ENCODE data around the gene ANKAR. TPM values are rescaled to one million over a fixed set of nuclear protein-coding genes. Genes with fewer than 3 reads are reported as not detected.

Gene ANKAR
- total and polyA plus RNA-seq, 2 of the 8 experiments (the other 6 are each of a cell fraction or from before 2014, with no cell fraction given): 0.56 to 1.7 TPM

- FAIRE-seq: no peak
These were observed 45.5 kb upstream of the ANKAR start for GRCh38 chr2:189628817-189629530.

More at GRCh38 chr2:189628817-189629530, 45.5 kb upstream of the ANKAR start:
- Histone ChIP-seq H3K23me2 (ENCODE audit: low read depth, low read length) (no peaks in the 10 kb centered on the region), H4K8ac (ENCODE audit: extremely low read depth, insufficient read depth, low read length) (no peak overlapping the region), H2BK15ac (ENCODE audit: low read length) (no peak overlapping the region), H3K18ac (ENCODE audit: extremely low read depth, low read length) (no peak overlapping the region), H3K79me2 (ENCODE audit: control insufficient read depth in 1 of 2, insufficient read depth in 2 of 2, low read length in 2 of 2) (no peaks in the 10 kb centered on the region), H4K91ac (replicated peaks; ENCODE audit: insufficient read length, low read length) (no peak overlapping the region), H2AFZ (ENCODE audit: low read length) (no peak overlapping the region), H2BK5ac (ENCODE audit: low read depth, low read length) (no peak overlapping the region), H2BK12ac (ENCODE audit: low read depth, low read length) (no peak overlapping the region), H3K36me3 (ENCODE audit: control insufficient read depth in 2 of 4, insufficient read depth in 4 of 4, low read length in 3 of 4) (no peaks in the 10 kb centered on the region), H3K56ac (replicated peaks; ENCODE audit: insufficient read length, low read depth, low read length) (no peak overlapping the region), H3K14ac (ENCODE audit: insufficient read length) (no peak overlapping the region), H3K23ac (ENCODE audit: insufficient read length) (no peak overlapping the region), H3K4ac (replicated peaks; ENCODE audit: insufficient read length, low read depth, low read length) (no peak overlapping the region), H2BK20ac (ENCODE audit: low read length) (no peak overlapping the region), H3K27me3 (replicated peaks in 1 of 4; ENCODE audit: control insufficient read depth in 3 of 4, extremely low read depth in 1 of 4, insufficient read depth in 3 of 4, low read length in 3 of 4) (no peaks in the 10 kb centered on the region), H2BK120ac (replicated peaks; ENCODE audit: low read depth, low read length) (no peak overlapping the region), H4K20me1 (replicated peaks in 1 of 2; ENCODE audit: control insufficient read depth in 1 of 2, insufficient read depth in 2 of 2, low read length in 2 of 2) (no peaks in the 10 kb centered on the region), H3K4me3 (ENCODE audit: extremely low read depth in 1 of 4, insufficient read depth in 2 of 4, low read depth in 3 of 4, low read length in 4 of 4) (no peak overlapping the region), H3K79me1 (ENCODE audit: low read depth, low read length) (no peaks in the 10 kb centered on the region), H3K4me1 (replicated peaks in 1 of 4; ENCODE audit: control insufficient read depth in 3 of 4, insufficient read depth in 4 of 4, low read length in 3 of 4) (peaks cover 0 to 3% (median 0%) of the 10 kb centered on the region in 4 experiments; a peak in 1 of 7 replicates), H3K4me2 (ENCODE audit: insufficient read depth in 1 of 2, low read depth in 2 of 2, low read length in 2 of 2) (no peak overlapping the region), H3K9ac (replicated peaks in 1 of 4; ENCODE audit: extremely low read depth in 1 of 4, low read depth in 3 of 4, low read length in 3 of 4) (no peak overlapping the region), H2AK5ac (ENCODE audit: low read depth, low read length) (no peak overlapping the region), H3K9me3 (ENCODE audit: insufficient read depth in 2 of 2, low read depth in 1 of 2, low read length in 1 of 2) (no peaks in the 10 kb centered on the region), H4K5ac (ENCODE audit: insufficient read length, low read depth, low read length) (no peak overlapping the region), H3K27ac (ENCODE audit: low read depth, low read length) (no peak overlapping the region)
- CTCF ChIA-PET (ENCODE audit: partially characterized antibody): interaction anchor here (0.6 to 2.1 kb wide), 13 partner anchors 9 to 1238 kb away, joined by 3 to 9 read pairs (median 4); no protein-coding TSS in a partner anchor
- WGBS, 2 experiments (ENCODE audit: extremely low coverage in 1 of 2, insufficient coverage in 1 of 2, insufficient read length in 1 of 2, insufficient replicate concordance in 2 of 2, low coverage in 1 of 2, low lambda C conversion rate in 2 of 2, missing lambda C conversion rate in 1 of 2): 90% methylated on average over 9 of the region's 9 CpGs; no CpG with 5 or more reads in 1 of the 2 experiments
- DNase-seq (ENCODE audit: low read depth in 1 of 2, low spot score in 2 of 2): no peak
- no peak for TF ChIP-seq HDAC2 (IDR thresholded peaks at IDR 0.05; ENCODE audit: borderline replicate concordance in 1 of 2, low read depth in 2 of 2, low read length in 2 of 2)
- TF ChIP-seq CREB1 (IDR thresholded peaks at IDR 0.05): no peak
- no peak for TF ChIP-seq TCF12 (IDR thresholded peaks at IDR 0.05; ENCODE audit: low read depth, low read length)
- no peak for TF ChIP-seq USF2 (IDR thresholded peaks at IDR 0.05; ENCODE audit: low read length)
- TF ChIP-seq CTCF (IDR thresholded peaks at IDR 0.05; ENCODE audit: control extremely low read depth in 1 of 3, insufficient read depth in 1 of 3, low read depth in 1 of 3, low read length in 3 of 3): peak in 1 of 3 experiments; percentile 15; a peak in 2 of 4 replicates
- no peak for TF ChIP-seq SP4 (IDR thresholded peaks at IDR 0.05; ENCODE audit: low read length)
- TF ChIP-seq CEBPB (IDR thresholded peaks at IDR 0.05; ENCODE audit: low read depth, low read length): no peak
- TF ChIP-seq RAD21 (IDR thresholded peaks at IDR 0.05 in 1 of 2, conservative IDR thresholded peaks at IDR 0.05 in 1 of 2; ENCODE audit: low read depth in 2 of 2, low read length in 2 of 2): peak; percentile 35 to 42
- no peak for TF ChIP-seq NRF1 (IDR thresholded peaks at IDR 0.05; ENCODE audit: low read depth, low read length)
- POLR2A ChIA-PET (ENCODE audit: partially characterized antibody): no interaction called here
